ENCODE results near the gene WWC2.

The WWC2 gene

GRCh38 chr4:183260491-183261151, 161.6 kb downstream of the WWC2 start:
- TF ChIP-seq CTCF (IDR thresholded peaks at IDR 0.05) = no peak

GRCh38 chr4:183261953-183262775, 163.1 kb downstream of the WWC2 start:
- peak; percentile 73 for TF ChIP-seq CTCF (IDR thresholded peaks at IDR 0.05)

- TF ChIP-seq CTCF (IDR thresholded peaks at IDR 0.05) = no peak
Measured at GRCh38 chr4:183262776-183263100, 163.7 kb downstream of the WWC2 start.

- TF ChIP-seq CTCF (IDR thresholded peaks at IDR 0.05) = no peak
Measured at GRCh38 chr4:183263787-183264386, 164.8 kb downstream of the WWC2 start.

GRCh38 chr4:183264614-183265013, 165.6 kb downstream of the WWC2 start:
- no peak for TF ChIP-seq CTCF (IDR thresholded peaks at IDR 0.05)

GRCh38 chr4:183266371-183266770, 167.3 kb downstream of the WWC2 start:
- no peak for TF ChIP-seq CTCF (IDR thresholded peaks at IDR 0.05)

GRCh38 chr4:183268556-183268955, 169.5 kb downstream of the WWC2 start:
- no peak for TF ChIP-seq CTCF (IDR thresholded peaks at IDR 0.05)

Data from LNCAP (cell line).